T-helper 9 cell (primary cell): Measurements from ENCODE around the gene ASTL.

ENCODE experiments used
- DNase-seq: peaks from one replicate; pipeline ENCODE4 v3.0.0-alpha.2; 2020

ASTL gene

GRCh38 chr2:96075199-96075771, 63.0 kb downstream of the ASTL start:
- no peak for DNase-seq

- DNase-seq = no peak
These were observed 64.1 kb downstream of the ASTL start for GRCh38 chr2:96074156-96074555.

DNA sequence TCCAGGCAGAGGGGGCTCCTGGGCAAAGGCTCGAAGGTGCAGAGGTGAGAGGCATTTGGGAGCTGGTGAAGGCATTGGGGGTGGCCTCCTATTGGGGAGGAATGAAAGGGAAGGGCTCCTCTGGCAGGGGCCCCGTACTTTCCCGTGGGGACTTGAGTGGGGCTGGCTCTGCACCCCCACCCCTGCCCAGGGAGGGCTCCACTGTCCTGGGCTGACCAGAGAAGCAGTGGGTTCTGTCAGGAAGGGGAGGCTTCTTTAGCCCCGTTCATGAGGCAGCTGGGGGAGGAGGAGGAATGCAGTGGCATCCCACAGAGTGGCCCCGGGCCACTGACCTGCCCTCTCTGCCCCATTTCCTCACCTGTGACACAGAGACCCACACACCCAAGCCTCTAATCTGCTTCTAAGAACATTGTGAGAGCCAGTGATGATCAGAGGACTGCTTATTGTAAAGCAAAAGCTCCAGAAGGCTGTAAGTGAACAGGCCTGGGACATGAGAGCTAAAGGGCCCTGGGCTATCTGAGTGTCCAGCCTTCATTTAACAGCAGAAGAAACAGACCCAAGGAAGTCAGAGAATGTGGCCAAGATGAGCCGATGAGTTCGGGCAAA, 65.0 kb downstream of the ASTL start:
- no peak for DNase-seq
